Stimulated activated CD8-positive, alpha-beta memory T cell treated with anti-CD3 and anti-CD28 coated beads, Interleukin-7, amount 100 ng/mL, for 4 hours (primary cell): ENCODE measurements around the gene PNLDC1.
"Not testable (repeated sequence)": the region's sequence is repeated elsewhere in the genome, so short reads cannot be mapped to it uniquely, and the experiment has no call there.

Source experiments
- DNase-seq, 2 donors: peaks; one replicate each; pipeline ENCODE4 v3.0.0-alpha.2; 2020; ENCODE audit warnings: low read depth in 2 of 2

The PNLDC1 gene

GRCh38 chr6:159849851-159850250 is 49.8 kb downstream of the PNLDC1 start:
- DNase-seq, result not testable (repeated sequence)

- no peak for DNase-seq
Measured at GRCh38 chr6:159852877-159853276, 52.8 kb downstream of the PNLDC1 start.

GRCh38 chr6:159853754-159854153 is 53.7 kb downstream of the PNLDC1 start:
- DNase-seq, result no peak

DNA sequence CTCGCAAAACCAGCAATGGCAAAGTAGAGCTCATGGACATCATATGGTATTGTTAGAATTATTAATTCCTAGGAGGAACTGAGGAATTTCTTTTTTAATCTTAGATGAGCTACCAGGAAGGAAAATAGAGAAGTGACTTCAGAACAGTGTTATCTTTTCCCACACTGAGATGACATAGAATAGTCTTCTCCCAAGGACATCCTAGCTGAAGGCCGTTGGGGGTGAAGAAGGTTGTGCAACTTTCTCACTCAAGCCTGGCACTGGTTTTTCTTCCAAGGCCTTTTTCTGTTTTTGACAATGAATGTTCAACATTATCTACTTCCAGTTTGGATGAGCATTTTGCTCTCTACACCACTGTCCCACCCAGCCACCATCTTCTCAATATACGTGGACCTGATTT is 54.9 kb downstream of the PNLDC1 start:
- no peak for DNase-seq

DNA sequence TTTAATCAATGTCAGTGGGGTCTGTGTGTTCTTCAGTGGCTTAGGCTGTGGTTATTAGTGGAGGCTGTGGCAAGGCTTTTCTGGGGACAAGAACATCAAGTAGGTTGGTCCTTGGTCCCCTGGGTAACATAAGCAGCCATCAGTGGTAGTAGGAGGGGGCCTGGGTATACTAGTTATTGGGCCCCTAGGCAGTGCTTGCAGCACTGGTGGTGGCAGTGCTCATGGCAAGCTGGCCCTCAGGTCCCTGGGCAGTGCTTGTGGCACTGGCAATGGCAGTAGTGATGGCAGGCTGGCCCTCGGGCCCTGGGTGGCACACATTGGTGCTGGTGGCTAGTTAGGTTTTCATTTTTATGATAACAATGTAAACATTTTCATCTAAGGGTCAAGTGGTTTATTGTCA is 58.2 kb downstream of the PNLDC1 start:
- no peak for DNase-seq

GRCh38 chr6:159860482-159860881 is 60.4 kb downstream of the PNLDC1 start:
- no peak for DNase-seq

- no peak for DNase-seq
Measured at GRCh38 chr6:159862103-159862502, 62.0 kb downstream of the PNLDC1 start.

DNA sequence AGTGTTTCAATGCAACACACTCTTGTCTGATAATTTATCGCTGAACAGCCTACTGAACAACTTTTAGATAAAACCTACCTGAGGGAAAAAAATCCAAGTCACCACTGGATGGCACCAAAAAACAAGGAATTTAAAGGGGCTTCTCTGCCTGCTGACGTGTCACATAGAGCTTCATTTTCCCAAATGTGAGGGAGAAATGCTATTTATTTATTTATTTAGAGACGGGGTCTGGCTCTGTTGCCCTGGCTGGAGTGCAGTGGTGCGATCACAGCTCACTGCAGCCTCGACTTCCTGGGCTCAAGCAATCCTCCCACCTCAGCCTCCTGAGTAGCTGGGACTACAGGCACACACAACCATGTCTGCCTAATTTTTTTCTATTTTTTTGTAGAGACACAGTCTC is 63.3 kb downstream of the PNLDC1 start:
- DNase-seq, result not testable (repeated sequence)

- no peak for DNase-seq
Measured at GRCh38 chr6:159865226-159865920, 65.3 kb downstream of the PNLDC1 start.

DNA sequence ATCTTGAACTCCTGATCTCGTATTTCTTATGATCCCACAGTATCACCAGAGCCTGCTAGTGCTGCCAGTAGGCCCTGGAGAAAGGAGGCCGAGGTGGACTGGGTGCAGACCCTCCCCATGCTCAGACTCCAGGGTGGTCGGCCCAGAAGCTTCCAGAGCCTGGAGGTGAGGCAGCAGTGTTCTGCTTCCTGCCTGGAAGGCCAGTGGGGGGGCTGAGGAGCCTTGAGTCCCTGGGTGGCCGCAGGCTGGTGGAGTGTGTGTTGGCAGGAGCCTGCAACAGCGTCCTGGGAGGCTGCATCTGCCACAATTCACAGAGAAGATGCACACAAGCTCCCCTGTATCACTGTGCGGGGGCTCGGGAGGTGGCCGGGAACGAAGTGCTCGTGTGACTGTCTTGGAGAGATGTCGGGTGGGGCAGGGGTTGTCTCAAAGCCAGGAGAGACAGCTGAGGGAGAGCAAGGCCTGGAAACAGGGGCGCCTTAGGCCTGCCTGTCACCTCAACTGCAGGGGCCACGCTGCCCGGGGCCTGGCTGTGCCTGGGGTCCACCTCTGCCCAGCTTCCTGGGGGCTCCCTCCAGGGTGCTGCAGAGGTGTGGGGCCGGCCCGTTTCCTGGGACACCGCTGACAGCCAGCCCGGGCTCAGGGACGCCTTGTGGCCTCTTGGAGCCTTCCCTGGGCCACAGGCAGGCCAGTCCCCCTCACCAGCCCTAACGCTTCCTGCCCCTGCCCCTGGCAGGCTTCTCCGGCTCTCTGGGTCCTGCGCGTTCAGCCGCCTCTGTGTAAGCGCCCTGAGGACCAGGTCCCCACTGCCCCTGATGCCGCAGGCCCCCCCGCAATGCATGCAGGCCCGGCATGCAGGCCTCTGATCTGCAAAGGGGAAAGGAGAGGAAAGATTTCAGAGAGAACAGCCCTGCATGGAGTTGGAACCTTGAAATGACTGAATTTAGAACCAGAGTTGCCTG is 66.5 kb downstream of the PNLDC1 start:
- DNase-seq, result no peak
